ENCODE measurements around the gene TSPAN10.

TSPAN10 gene

DNA sequence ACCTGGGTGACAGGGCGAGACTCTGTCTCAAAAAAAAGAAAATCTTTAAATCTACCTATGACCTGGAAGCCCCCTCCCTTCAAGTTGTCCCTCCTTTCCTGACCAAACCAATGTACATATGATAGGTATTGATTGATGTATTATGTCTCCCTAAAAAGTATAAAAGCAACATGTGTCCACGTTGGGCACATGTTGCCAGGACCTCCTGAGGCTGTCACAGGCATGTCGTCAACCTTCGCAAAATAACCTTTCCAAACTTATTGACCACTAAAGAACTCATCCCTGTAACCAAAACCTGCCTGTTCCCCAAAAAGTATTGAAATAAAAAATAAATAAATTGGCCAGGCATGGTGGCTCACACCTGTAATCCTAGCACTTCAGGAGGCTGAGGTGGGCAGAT lies 25.0 kb downstream of the TSPAN10 start:
- DNase-seq (ENCODE audit: low spot score) = no peak

- no peak for DNase-seq (ENCODE audit: low spot score)
These were observed 27.1 kb downstream of the TSPAN10 start for GRCh38 chr17:81664051-81664470.

DNA sequence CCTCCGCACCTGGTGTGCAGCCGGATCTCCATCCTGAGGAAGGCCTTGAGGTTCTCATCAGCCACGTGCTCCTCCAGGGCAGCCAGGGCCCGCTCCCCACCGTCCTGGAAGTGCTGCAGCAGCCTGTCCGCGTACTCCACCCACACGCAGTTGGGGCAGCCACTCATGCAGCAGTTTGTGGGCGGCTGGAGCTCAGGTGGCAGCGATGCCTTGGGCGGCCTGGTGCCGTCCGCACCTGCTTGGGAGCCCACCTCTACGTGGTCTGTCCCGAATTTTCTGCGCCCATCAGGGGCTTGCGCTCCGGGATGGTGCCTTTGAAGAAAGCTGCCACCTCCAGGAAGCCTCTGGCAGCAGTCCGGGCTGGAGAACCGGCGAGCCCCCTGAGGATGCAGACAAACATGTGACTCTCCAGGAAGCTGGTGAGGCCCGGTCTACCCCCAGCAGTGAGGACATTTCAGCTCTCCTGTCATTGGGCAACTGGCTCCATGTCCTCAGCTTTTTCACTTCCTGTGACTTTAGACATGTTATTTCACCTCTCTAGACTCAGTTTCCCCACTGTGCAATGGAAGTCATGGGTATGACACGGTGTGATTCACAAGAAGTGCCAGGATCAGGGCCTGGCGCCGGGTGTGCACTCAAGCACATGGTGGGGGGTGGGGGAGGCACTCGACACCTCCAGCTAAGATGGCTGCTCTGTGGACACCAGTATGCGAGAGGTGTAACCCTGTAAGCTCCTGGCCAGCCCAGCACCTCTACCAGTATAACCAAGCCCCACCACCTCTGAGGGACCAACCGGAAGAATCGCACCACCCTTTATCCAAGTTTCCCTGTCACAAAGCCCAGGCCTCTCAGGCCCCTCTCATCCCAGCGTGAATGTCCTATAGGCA lies 28.5 kb downstream of the TSPAN10 start:
- peak; percentile 66 for DNase-seq (ENCODE audit: low spot score)

DNA sequence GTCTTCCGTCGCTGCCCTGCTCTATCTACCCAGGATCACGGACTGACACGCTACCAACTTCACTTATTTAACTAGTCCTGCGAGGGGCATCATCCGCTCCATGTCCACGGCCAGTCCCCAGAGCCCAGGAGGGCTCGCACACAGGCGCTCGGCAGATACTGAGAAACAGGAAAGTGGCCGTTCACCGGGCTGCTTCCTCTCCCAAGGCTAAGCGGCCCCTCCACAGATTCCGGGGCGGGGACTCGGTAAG lies 29.0 kb downstream of the TSPAN10 start:
- DNase-seq (ENCODE audit: low spot score) = no peak

DNA sequence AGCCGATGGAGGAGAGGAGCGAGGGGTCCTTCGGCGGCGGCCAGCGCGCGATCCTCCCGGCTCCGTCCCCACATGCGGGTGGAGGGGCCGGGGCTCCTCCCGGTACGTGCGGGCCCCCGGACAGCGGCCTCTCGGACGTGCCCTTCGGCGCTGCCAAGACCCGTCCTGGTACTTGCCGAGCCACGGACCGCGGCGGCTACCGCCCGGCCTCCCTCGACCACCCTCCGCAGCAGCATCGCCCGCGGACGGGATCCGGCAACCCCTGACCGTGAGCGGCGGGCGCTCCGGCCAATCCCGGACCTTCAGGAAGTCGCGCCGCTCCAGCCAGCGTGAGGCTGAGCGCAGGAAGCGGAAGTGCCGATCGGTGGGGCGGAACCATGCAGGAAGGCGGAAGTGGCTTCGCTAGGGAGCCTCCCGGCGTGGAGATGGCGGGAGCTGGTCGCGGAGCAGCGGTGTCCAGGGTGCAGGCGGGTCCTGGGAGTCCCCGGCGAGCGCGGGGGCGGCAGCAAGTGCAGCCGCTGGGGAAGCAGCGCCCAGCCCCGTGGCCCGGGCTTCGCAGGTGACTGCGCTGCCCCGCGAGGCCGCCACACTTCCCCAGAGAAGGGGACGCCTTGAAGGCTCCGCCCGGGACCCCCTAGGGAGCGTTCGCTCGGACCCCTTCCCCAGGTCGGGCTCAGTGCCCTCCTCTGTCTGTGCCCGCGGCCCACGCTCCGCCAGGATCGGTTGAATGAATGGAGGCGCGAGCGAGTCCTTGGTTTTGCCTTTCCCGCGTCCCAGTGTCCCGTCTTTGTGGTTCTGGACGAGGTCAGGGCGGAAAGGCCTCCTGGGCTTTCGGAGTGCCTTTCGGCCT lies 29.6 kb downstream of the TSPAN10 start, which contains the start of the genes CCDC137 and OXLD1:
CCDC137 (plus strand) TSS at position 396 of the 850 bp plus-strand sequence; CDS start at position 426, 30 bp downstream.
OXLD1 (minus strand) TSS at position 264 of the 850 bp plus-strand sequence; CDS start at position 236, 28 bp downstream.
- peak; percentile 94 for DNase-seq (ENCODE audit: low spot score)

- peak; percentile 78 for DNase-seq (ENCODE audit: low spot score)
These were observed 30.8 kb downstream of the TSPAN10 start for GRCh38 chr17:81667754-81668153.

DNA sequence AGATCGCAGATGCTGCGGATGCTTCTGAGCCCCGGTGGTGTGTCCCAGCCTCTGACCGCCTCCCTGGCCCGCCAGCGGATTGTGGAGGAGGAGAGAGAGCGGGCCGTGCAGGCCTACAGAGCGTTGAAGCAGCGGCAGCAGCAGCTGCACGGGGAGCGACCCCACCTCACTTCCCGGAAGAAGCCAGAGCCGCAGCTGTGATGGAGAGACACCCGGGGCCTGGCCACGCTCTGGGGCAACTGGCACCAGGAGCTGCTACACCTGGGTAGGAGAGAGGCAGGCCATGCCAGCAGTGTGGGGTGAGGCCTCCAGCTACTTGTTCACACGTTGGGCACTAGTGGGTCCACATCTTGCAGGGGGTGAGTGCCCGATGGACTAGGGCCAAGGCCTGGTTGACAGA lies 35.5 kb downstream of the TSPAN10 start:
- DNase-seq (ENCODE audit: low spot score) = no peak

GRCh38 chr17:81672954-81673353 lies 36.0 kb downstream of the TSPAN10 start:
- DNase-seq (ENCODE audit: low spot score) = no peak

DNA sequence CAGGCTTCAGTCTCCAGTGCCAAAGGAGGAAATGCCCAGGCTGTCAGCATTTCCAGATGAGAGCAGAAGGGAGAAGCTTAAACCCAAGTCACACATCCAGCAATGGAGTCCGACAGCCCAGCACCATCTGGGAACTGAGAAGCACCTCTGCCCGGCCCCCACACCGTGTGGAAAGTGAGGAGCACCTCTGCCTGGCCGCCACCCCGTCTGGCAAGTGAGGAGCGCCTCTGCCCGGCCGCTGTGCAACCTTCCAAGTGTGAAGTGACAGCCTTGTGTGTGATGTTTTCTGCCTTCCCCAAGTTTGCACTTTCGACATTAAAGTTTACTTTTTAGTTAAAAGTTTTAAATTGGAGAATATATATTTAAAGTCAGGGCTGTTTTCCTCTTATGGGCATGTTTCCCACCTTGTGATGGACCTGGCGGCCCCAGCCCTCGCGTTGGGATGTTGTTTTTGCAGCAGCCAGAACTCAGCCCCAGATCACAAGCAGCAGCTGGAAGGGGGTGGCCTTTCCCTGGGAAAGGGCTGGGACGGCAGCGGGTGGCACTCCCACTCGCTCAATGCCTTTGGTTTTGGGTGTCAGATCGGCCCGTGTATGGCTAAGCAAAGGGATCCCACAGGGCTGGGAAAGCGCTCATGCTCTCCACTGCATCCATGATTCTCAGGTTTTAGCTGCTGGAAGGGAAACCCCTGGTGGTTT lies 36.7 kb downstream of the TSPAN10 start:
- no peak for DNase-seq (ENCODE audit: low spot score)

DNA sequence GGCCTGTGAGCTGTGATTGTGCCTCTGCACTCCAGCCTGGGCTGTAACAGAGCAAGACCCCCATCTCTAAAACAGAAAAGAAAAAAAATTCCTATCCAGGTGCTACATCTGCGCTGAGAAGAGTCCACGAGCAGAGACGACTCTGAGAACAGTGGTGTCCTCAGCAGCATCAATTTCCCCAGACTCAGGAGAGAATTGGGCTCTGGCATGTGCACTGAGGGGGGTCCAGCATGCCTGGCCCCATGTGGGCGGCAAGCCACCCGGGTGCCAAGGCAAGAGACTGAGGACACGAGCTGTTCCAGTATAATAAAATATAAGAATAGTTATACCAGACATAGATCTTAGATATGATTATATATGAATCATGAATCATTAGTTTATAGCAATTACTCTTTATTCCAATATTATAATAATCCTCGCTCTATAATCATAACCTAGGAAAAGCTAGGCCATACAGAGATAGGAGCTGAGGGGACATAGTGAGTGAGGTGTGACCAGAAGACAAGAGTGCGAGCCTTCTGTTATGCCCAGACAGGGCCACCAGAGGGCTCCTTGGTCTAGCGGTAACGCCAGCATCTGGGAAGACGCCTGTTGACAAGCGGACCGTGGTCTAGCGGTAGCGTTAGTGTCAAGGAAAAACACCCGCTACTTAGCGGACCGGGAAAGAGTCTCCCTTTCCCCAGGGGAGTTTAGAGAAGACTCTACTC lies 38.7 kb downstream of the TSPAN10 start:
- peak; percentile 50 for DNase-seq (ENCODE audit: low spot score)

GRCh38 chr17:81676906-81677305 lies 39.9 kb downstream of the TSPAN10 start:
- DNase-seq (ENCODE audit: low spot score) = no peak

DNA sequence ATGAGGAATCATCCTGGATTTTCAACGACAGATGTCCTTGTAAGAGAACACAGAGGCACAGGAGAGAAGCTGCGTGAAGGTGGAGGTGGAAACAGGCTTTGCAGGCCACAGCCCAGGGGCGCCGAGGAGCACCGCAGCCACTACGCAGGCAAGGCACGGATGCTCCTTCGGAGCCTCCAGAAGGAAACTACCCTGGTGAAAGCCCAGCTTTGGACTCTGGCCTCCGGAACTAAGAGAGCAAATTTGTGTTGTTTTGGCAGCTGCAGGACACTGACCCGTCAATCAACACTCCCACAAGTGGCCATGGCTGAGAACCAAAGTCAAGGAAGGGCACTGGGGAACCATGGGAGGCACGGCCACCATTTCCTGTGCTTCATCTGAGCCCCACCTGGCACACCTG lies 43.2 kb downstream of the TSPAN10 start:
- no peak for DNase-seq (ENCODE audit: low spot score)

- DNase-seq (ENCODE audit: low spot score) = no peak
These were observed 44.7 kb downstream of the TSPAN10 start for GRCh38 chr17:81681672-81682071.

- peak; percentile 45 for DNase-seq (ENCODE audit: low spot score)
These were observed 45.7 kb downstream of the TSPAN10 start for GRCh38 chr17:81682565-81683207.

- no peak for DNase-seq (ENCODE audit: low spot score)
These were observed 46.2 kb downstream of the TSPAN10 start for GRCh38 chr17:81683208-81683583.

DNA sequence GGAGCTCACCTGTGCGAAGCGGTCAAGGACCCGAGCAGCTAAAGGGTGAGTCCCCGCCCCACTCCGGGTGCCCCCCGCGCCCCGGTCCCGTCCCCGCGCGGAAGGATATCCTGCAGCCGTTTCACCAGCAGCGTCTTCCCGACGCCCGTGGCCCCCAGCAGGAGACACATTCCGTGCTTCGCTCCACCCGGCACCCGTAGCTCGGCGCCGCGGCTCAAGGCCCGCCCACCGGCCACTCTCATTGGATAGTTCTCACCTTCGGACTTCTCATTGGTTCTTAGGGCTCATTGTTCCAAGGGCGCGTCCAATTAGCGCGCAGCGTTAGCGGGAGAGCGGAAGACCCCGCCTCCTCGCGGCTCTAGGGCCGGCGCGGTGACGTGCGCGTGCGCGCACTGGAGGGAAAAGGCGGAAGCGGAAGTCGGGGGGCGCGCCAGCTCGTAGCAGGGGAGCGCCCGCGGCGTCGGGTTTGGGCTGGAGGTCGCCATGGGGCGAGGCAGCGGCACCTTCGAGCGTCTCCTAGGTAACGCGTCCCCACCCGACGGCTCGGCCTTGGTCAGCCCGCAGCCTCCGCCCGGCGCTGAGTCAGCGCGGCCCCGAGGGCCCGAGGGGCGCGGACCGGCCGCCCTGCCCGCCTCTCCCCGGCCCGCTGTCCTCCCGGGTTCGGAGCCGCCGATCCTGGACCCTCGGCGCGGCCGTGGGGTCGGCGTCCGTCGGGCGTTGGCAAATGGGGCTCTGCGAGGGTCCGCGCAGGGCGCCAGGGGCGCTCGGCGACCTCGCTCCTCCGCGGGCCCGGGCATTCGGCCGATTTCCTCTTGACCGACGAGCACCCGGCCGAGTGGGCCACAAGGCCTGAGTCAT lies 46.8 kb downstream of the TSPAN10 start, which contains the start of the genes ARL16 and HGS:
ARL16 (minus strand) TSS at position 214 of the 858 bp plus-strand sequence; CDS start at position 170, 44 bp downstream.
HGS (plus strand) TSS at position 428 of the 858 bp plus-strand sequence; CDS start at position 484, 56 bp downstream.
- DNase-seq (ENCODE audit: low spot score) = peak; percentile 98

- no peak for DNase-seq (ENCODE audit: low spot score)
These were observed 47.5 kb downstream of the TSPAN10 start for GRCh38 chr17:81684442-81684911.

GRCh38 chr17:81685108-81685507 lies 48.1 kb downstream of the TSPAN10 start:
- DNase-seq (ENCODE audit: low spot score) = peak; percentile 91

DNA sequence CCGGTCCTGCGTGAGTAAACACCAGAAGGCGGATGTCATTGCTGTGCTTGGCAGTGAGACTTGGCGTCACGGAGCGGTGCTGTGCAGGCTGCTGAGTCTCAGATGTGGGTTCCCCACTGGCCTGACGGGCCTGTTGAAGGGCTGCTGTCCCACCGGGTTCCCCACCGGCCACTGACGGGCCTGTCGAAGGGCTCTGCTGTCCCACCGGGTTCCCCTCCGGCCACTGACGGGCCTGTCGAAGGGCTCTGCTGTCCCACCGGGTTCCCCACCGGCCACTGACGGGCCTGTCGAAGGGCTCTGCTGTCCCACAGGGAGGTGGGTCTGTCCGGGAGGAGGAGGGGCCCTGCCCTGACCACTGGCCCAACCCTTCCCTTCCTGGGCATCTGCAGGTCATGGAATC lies 49.6 kb downstream of the TSPAN10 start:
- DNase-seq (ENCODE audit: low spot score) = no peak
